ENCODE data around the gene CECR2.

The CECR2 gene

DNA sequence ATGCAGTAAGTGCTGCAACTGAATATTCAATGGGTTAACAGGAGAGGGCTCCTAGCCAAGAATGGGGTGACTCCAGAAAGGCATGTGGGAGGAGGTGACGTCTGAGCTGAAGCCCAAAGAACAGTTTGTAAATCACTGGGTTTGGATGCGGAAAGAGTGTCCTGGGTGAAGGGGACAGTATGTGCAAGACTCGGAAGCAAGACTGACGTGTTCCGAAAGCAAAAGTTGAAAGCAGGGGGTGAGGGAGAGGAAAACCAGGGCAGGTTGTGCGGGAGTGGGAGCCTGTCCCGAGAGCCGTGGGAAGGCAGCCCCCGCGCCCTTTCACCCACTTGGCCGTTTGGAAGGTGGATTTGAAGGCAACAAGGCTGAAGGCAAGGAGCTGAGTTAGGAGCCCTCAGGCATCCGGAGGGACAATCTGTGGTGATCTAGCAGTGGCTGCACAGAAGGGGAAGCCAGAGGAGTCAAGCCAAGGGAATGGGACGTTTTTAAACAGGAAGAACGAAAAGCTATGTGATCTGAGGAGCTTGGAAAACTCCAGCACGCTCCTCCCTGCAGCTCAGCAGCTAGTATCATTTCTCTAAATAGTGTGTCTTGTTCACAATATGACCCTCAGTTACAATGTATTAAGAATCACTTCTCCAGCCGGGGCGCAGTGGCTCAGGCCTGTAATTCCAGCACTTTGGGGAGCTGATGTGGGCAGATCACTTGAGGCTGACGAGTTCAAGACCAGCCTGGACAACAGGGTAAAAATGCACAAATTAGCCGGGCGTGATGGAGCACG, 201.8 kb downstream of the CECR2 start:
- TF ChIP-seq POLR2AphosphoS5 (IDR thresholded peaks at IDR 0.05; ENCODE audit: low read depth) (no peak), REST (IDR thresholded peaks at IDR 0.05; ENCODE audit: insufficient replicate concordance, low read depth) (no peak), GABPA (IDR thresholded peaks at IDR 0.05; ENCODE audit: low read depth) (no peak), SPI1 (IDR thresholded peaks at IDR 0.05; ENCODE audit: borderline replicate concordance, low read depth) (no peak)
- TF ChIP-seq, protein P1, sequence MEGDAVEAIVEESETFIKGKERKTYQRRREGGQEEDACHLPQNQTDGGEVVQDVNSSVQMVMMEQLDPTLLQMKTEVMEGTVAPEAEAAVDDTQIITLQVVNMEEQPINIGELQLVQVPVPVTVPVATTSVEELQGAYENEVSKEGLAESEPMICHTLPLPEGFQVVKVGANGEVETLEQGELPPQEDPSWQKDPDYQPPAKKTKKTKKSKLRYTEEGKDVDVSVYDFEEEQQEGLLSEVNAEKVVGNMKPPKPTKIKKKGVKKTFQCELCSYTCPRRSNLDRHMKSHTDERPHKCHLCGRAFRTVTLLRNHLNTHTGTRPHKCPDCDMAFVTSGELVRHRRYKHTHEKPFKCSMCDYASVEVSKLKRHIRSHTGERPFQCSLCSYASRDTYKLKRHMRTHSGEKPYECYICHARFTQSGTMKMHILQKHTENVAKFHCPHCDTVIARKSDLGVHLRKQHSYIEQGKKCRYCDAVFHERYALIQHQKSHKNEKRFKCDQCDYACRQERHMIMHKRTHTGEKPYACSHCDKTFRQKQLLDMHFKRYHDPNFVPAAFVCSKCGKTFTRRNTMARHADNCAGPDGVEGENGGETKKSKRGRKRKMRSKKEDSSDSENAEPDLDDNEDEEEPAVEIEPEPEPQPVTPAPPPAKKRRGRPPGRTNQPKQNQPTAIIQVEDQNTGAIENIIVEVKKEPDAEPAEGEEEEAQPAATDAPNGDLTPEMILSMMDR (IDR thresholded peaks at IDR 0.05; ENCODE audit: insufficient read depth, low read length): no peak
- Histone ChIP-seq H3K27me3 (ENCODE audit: insufficient read depth, poor library complexity, severe bottlenecking) (no peaks in the 10 kb centered on the region), H3K27ac (replicated peaks) (no peak overlapping the region), H3K4me3 (replicated peaks; ENCODE audit: insufficient read depth, low read length) (no peak overlapping the region)
- no peak for DNase-seq (ENCODE audit: low read depth in 1 of 2, low spot score in 1 of 2)

DNA sequence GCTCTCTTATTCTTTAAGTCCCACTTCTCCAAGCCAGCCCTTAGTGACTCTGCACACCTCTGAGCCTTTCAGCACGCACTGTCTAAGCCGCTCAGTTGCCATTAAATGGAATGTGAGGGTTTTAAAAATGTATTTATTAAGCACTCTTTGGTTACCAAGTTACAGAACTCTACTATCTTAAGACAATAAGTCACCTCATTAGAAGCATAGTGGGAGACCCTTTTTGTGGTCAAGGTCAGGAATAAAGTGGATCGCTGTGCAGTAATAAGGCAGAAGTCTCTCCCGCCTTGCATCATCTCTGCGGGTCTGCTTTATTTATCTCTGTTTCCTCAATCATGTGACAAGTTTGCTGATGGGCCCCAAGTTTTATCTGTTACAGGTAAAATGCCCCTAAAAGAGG, 205.9 kb downstream of the CECR2 start:
- H3K4me3 ChIP-seq (replicated peaks; ENCODE audit: insufficient read depth, low read length): no peak overlapping the region
- no peak for TF ChIP-seq SPI1 (IDR thresholded peaks at IDR 0.05; ENCODE audit: borderline replicate concordance, low read depth)
- DNase-seq (ENCODE audit: low read depth in 1 of 2, low spot score in 1 of 2): no peak
- no peaks in the 10 kb centered on the region for H3K27me3 ChIP-seq (ENCODE audit: insufficient read depth, poor library complexity, severe bottlenecking)
- H3K27ac ChIP-seq (replicated peaks): no peak overlapping the region

DNA sequence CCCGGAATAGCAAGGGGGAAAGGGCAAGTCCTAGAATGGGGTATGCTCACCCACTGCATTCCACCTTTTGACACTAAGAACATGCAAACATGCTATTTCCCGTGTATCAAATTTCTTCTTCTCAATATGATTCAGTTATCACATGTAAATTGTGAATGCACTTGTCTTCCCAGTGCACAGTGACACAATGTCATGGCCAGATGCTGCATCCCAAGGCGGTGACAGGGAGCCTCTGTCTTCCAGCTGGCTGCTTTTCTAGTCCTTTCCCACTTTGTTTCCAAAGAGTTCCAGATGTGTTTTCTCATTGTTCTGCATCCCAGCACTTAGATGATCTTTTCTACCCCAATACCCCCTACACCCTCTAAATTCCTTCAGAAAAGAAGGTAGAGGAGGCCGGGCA, 206.4 kb downstream of the CECR2 start:
- Histone ChIP-seq H3K4me3 (replicated peaks; ENCODE audit: insufficient read depth, low read length) (no peak overlapping the region), H3K27me3 (ENCODE audit: insufficient read depth, poor library complexity, severe bottlenecking) (no peaks in the 10 kb centered on the region), H3K27ac (replicated peaks) (no peak overlapping the region)
- TF ChIP-seq, protein P1 (IDR thresholded peaks at IDR 0.05; ENCODE audit: insufficient read depth, low read length): no peak
- TF ChIP-seq SPI1 (IDR thresholded peaks at IDR 0.05; ENCODE audit: borderline replicate concordance, low read depth) (no peak), GABPA (IDR thresholded peaks at IDR 0.05; ENCODE audit: low read depth) (no peak), POLR2AphosphoS5 (IDR thresholded peaks at IDR 0.05; ENCODE audit: low read depth) (no peak), REST (IDR thresholded peaks at IDR 0.05; ENCODE audit: insufficient replicate concordance, low read depth) (no peak)
- DNase-seq (ENCODE audit: low read depth in 1 of 2, low spot score in 1 of 2): no peak

DNA sequence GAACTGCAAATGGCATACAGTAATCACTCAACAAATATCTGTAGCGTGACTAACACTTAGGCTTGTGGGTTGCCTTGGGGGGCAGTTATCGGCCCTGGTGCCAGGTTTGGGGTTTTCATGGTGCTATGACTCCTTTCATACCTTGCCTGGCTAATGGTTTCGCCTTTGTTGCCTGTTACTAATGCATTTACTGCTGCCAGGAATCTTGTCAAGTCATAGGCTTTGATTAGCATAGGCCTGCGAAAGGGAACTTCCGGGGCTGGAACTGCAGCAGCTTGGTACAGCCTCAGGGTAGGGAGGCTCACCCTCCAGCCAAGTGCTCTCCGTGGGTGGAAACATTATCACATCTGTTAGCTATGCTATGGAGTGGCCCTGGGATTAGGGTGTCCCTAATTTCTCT, 207.2 kb downstream of the CECR2 start:
- no peak for DNase-seq (ENCODE audit: low read depth in 1 of 2, low spot score in 1 of 2)
- no peak for TF ChIP-seq GABPA (IDR thresholded peaks at IDR 0.05; ENCODE audit: low read depth)
- TF ChIP-seq POLR2AphosphoS5 (IDR thresholded peaks at IDR 0.05; ENCODE audit: low read depth): no peak
- no peak for TF ChIP-seq REST (IDR thresholded peaks at IDR 0.05; ENCODE audit: insufficient replicate concordance, low read depth)
- no peak for TF ChIP-seq SPI1 (IDR thresholded peaks at IDR 0.05; ENCODE audit: borderline replicate concordance, low read depth)
- TF ChIP-seq, protein P1 (IDR thresholded peaks at IDR 0.05; ENCODE audit: insufficient read depth, low read length): no peak
- H3K27me3 ChIP-seq (ENCODE audit: insufficient read depth, poor library complexity, severe bottlenecking): no peaks in the 10 kb centered on the region
- H3K4me3 ChIP-seq (replicated peaks; ENCODE audit: insufficient read depth, low read length): no peak overlapping the region
- no peak overlapping the region for H3K27ac ChIP-seq (replicated peaks)
